KOPT-K1 (cell line): Measurements from ENCODE around the gene ALG12.

Experiments used
- H3K27ac ChIP-seq: fragments of 200-600 bp; sonication (generic); 2 replicates; pipeline ENCODE4 v1.5.1; 2016; ENCODE audit warnings: antibody characterized with exemption, mild to moderate bottlenecking, low read depth, low read length; ENCODE audit not compliant: poor library complexity, severe bottlenecking
- H3K36me3 ChIP-seq: fragments of 200-600 bp; sonication (generic); 2 replicates; pipeline ENCODE4 v1.5.1; 2017; ENCODE audit warnings: antibody characterized with exemption, mild to moderate bottlenecking, low read length, moderate library complexity; ENCODE audit not compliant: insufficient read depth
- H3K9me3 ChIP-seq: fragments of 200-600 bp; sonication (generic); 2 replicates; pipeline ENCODE4 v1.5.1; 2017; ENCODE audit warnings: antibody characterized with exemption, low read length, mild to moderate bottlenecking; ENCODE audit not compliant: insufficient read depth, poor library complexity, severe bottlenecking

ALG12 gene

DNA sequence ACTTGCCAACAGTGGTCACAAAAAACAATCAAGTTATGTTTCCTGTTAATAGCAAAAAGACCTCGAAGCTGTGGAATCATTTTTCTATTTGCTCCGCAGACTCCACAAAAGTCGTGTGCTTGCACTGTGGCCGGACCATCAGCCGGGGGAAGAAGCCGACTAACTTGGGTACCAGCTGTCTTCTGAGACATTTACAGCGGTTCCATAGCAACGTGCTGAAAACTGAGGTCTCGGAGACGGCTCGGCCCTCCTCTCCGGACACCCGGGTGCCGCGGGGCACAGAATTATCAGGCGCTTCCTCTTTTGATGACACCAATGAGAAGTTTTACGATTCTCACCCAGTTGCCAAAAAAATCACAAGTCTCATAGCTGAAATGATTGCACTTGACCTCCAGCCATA, 33.0 kb downstream of the ALG12 start:
- Histone ChIP-seq H3K36me3 (peaks cover 80% of the 10 kb centered on the region), H3K9me3 (no peaks in the 10 kb centered on the region), H3K27ac (no peak overlapping the region)

DNA sequence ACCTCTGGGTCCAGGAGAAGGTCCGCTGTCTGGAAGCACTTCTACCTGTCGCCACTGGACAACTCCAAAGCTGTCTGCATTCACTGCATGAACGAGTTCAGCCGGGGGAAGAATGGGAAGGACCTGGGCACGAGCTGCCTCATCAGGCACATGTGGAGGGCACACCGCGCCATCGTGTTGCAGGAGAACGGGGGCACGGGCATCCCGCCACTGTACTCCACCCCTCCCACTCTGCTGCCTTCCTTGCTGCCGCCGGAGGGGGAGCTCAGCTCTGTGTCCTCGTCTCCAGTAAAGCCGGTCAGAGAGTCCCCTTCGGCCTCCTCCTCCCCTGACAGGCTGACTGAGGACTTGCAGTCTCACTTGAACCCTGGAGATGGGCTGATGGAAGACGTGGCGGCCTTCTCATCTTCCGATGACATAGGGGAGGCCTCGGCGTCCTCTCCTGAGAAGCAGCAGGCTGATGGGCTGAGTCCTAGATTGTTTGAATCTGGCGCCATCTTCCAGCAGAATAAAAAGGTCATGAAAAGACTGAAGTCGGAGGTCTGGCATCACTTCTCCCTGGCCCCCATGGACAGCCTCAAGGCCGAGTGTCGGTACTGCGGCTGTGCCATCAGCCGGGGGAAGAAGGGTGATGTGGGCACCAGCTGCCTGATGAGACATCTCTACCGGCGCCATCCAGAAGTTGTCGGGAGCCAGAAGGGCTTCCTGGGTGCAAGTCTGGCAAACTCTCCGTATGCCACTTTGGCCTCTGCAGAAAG, 33.6 kb downstream of the ALG12 start:
- Histone ChIP-seq H3K36me3 (peaks cover 74% of the 10 kb centered on the region), H3K9me3 (no peaks in the 10 kb centered on the region), H3K27ac (no peak overlapping the region)

DNA sequence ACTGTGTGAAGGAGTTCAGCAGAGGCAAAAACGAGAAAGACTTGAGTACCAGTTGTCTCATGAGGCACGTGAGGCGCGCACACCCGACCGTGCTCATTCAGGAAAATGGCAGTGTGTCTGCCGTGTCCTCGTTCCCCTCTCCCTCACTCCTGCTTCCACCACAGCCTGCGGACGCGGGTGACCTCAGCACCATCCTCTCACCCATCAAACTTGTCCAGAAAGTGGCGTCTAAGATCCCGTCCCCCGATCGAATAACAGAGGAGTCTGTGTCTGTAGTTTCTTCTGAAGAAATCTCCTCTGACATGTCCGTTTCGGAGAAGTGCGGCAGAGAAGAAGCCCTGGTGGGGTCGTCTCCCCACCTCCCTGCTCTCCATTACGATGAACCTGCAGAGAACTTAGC, 34.2 kb downstream of the ALG12 start:
- H3K27ac ChIP-seq = no peak overlapping the region
- no peaks in the 10 kb centered on the region for H3K9me3 ChIP-seq
- H3K36me3 ChIP-seq = peaks cover 68% of the 10 kb centered on the region

DNA sequence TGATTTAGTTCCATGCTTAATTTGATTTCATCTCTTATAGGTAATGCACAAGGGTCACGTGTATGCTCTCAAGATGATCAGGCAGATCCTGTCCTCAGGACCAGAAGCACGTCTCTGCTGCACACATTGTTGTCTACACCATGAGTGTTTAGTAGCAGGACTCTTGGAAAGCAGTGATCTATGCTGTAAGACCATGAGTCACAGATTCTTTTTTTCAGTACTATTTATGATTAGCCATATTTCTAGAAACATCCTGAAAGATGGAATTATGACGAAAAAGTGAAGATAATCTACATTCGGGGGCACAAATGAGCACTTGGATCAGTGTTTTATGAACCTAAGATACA, 35.0 kb downstream of the ALG12 start:
- no peaks in the 10 kb centered on the region for H3K9me3 ChIP-seq
- H3K27ac ChIP-seq = no peak overlapping the region
- H3K36me3 ChIP-seq = peaks cover 62% of the 10 kb centered on the region

DNA sequence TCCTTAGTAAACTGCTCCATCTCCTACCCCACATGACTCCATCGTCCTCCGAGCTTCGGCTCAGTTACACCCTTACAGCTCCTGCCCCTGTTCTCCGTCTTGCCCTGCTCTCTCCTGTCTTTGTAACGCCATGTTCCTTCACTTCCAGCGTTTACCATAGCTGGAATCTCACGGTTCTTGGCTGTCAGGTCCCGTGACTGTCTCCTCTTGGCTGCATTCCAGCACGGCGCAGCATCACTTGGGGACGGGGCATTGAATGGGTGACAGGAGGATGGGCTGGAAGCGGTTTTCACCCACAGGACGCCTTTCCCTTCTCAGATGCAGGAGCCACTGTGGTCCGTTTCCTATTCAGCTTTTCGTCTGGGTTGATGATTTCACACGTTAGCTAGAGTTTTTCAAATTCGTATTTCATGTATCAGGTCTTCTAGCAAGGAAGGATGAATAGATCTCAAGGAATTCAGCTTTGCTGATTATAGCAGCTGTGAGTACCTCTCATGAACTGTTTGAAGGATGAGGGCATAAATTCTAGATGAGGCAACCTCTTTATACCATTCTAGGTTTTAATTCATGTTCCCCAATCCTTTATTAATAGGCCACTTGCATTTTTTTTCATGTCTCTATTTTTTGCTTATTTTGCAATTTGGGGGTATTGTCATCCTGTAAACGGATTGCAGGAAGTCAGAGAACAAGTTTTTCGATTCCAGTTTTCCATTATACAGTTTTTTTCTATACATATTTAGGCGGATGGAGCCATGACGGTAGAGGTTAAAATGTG, 35.5 kb downstream of the ALG12 start:
- H3K9me3 ChIP-seq = no peaks in the 10 kb centered on the region
- peaks cover 62% of the 10 kb centered on the region for H3K36me3 ChIP-seq
- H3K27ac ChIP-seq = peak overlapping the region; percentile 67

DNA sequence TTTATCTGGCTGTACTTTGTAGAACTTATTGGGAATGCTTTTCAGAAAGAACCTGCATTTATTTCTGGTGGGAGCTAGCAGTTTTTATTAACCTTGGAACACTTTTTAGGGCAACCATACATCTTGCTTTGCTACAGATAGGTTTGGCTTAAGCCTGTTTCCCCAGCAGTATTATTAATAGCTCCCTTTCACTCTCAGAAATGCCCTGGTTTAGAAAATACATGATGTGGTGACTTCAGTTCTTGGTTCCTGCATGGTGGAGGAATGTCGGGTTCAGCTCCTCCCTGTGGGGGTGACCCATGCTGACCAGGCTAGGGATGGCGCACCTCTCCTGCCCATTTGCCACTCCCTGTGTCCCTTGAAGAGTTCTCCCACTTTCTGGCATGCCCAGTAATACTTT, 36.4 kb downstream of the ALG12 start:
- no peaks in the 10 kb centered on the region for H3K9me3 ChIP-seq
- peaks cover 60% of the 10 kb centered on the region for H3K36me3 ChIP-seq
- peak overlapping the region; percentile 67 for H3K27ac ChIP-seq

DNA sequence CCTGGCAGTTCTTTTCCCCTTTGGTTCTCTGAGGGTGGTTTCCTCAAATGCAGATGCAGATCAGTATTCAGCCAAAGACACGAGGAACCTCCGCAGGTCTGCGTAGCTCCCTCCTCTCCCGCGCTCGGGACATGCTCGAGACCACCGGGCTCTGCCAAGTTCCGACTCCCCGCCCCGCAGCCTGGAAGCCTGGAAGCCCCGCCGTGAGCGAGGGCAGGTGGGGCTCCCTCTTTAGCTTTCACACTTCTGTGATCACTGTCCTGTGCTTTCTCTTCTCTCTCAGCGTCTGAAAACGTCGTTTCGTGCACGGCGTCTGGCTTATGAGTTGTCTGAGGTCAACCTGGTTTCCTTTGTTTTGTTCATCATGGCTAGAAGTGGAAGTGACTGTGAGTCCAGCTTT, 38.0 kb downstream of the ALG12 start:
- H3K36me3 ChIP-seq = peaks cover 52% of the 10 kb centered on the region
- no peaks in the 10 kb centered on the region for H3K9me3 ChIP-seq
- peak overlapping the region; percentile 67 for H3K27ac ChIP-seq

DNA sequence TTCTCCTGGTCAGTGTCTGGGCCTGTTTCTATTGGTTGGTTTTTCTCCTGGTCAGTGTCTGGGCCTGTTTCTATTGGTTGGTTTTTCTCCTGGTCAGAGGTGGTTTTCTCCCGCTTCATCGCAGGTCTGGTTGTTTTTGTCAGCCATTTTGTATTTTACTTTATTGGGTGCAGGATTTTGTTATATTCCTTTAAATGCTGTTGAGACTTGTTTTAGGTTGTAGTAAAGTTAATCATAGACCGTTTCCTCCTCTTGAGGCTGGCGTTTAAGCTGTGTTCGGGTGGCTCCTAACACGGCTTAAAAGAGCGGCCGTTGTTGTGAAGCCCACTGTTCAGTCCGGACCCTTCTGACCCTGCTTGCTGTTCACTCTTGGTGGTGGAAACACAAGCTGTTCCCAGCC, 38.4 kb downstream of the ALG12 start:
- peaks cover 50% of the 10 kb centered on the region for H3K36me3 ChIP-seq
- H3K27ac ChIP-seq = peak overlapping the region; percentile 67
- no peaks in the 10 kb centered on the region for H3K9me3 ChIP-seq

DNA sequence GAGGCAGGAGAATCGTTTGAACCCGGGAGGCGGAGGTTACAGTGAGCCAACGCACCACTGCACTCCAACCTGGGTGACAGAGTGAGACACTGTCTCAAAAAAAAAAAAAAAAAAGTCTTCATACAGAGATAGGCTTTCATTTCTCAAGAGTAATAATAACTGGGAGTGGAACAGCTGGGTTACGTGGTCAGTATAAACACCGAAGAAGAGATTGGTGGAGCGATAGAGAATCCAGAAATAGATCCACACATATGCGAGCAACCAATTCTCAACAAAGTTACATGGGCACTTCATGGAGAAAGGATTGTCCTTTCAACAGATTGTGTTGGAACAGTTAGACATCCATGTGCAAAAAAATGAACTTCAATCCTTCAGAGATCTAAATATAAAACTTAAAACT, 40.0 kb downstream of the ALG12 start:
- Histone ChIP-seq H3K27ac (no peak overlapping the region), H3K9me3 (no peaks in the 10 kb centered on the region), H3K36me3 (peaks cover 48% of the 10 kb centered on the region)

DNA sequence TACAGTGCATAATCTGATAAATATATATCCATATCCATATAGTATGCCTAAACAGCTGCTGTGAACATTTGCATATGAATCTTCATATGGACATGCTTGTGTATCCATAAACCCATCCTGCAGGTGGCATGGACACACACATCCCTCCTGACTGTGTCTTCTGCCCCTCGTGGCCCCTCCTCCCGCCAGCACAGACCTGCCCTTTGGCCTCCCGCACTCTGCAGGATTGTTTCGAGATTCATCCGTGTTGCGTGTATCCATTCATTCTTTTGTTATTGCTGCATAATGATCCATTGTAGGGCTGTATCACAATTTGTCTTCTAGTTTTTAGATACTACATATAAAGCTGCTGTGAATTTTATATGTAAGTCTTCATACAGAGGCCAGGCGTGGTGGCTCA, 40.6 kb downstream of the ALG12 start:
- peaks cover 43% of the 10 kb centered on the region for H3K36me3 ChIP-seq
- no peak overlapping the region for H3K27ac ChIP-seq
- no peaks in the 10 kb centered on the region for H3K9me3 ChIP-seq

DNA sequence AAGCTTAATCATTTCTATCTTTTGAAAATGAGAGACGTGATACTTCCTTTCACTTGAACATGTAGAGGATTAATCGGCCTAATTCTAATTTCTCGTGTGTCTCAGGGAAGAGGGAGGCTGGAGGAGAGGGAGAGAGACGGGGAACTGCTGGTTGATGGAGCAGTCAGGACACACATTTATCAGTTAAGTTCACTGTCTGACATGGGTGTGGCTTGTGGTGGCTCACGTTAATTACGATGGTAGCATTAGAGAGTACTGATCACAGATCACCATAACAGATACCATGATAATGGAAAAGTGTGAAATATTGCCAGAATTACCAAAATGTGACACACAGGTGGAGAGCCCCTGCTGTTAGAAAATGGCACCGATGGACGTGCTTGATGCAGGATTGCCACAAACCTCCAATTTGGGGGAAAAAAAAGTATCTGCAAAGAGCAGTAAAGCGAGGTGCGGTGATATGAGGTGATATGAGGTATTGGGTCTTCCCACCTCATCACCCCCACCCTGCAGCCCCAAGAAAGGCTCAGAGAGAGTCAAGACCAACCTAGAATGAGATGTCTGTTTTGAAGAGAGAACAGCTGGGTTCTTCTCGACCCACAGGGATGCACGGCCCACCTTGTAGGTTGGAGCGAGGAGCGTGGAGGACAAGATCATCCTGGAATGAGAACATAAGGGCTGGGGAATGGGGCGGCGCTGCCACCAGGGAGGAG, 44.9 kb downstream of the ALG12 start:
- Histone ChIP-seq H3K36me3 (peaks cover 38% of the 10 kb centered on the region), H3K9me3 (peaks cover 10% of the 10 kb centered on the region), H3K27ac (peak overlapping the region; percentile 20)

DNA sequence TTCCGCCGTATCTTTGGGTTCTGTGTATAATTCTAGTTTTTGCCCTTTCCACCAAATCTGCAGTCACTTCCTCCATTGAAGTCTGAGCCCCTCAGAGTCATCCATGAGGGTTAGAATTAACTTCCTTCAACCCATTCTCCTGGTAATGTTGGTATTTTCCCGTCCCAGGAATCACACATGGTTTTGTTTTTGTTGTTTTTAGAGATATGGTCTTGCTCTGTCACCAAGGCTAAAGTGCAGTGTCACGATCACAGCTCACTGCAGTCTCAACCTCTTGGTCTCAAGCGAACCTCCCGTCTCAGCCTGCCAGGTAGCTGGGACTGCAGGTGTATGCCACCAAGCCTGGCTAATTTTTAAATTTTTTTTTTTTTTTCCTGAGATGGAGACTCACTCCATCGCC, 45.9 kb downstream of the ALG12 start:
- Histone ChIP-seq H3K36me3 (peaks cover 28% of the 10 kb centered on the region), H3K9me3 (peaks cover 10% of the 10 kb centered on the region), H3K27ac (peak overlapping the region; percentile 31)

DNA sequence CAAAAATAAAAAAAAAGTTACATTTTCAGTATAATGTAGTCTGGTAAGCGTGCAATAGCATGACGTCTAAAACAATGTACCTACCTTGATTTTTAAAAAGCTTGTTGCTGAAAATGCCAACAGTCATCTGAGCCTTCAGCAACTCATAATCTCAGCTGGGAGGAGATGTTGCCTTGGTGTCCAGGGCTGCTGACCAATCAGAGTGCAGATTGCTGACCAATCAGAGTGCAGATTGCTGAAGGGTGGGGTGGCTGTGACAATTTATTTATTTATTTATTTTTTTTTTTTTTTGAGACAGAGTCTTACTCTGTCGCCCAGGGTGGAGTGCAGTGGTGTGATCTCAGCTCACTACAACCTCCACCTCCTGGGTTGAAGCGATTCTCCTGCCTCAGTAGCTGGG, 46.8 kb downstream of the ALG12 start:
- Histone ChIP-seq H3K27ac (peak overlapping the region; percentile 91), H3K36me3 (peaks cover 21% of the 10 kb centered on the region), H3K9me3 (peaks cover 10% of the 10 kb centered on the region)

DNA sequence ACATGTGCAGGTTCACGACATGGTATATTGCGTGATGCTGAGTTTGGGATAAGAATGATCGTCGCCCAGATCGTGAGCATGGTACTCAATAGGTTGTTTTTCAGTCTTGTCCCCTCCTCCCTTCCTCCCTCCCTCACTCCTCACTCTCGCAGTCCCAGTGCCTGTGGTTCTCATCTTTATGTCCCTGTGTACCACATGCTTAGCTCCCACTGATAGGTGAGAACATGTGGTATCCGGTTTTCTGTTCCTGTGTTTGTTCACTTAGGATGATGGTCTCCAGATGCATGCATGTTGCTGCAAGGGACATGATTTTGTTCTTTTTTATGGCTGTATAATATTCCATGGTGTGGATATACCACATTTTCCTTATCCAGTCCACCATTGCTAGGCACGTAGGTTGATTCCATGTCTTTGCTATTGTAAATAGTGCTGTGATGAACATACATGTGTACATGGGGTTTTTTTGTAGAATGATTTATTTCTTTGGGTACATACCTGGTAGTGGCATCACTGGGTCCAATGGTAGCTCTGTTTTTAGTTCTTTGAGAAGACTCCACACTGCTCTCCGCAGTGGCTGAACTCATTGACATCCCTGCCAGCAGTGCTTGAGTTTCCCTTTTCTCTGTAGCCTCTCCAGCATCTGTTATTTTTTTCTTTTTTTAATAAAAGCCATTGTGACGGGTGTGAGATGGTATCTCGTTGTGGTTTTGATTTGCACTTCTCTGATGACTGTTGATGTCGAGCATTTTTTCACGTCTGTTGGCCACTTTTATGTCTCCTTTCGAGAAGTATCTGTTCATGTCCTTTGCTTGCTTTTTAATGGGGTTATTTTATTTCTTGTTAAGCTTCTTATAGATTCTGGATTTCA, 48.2 kb downstream of the ALG12 start:
- Histone ChIP-seq H3K36me3 (peaks cover 17% of the 10 kb centered on the region; the same call in 1 of the 2 replicates), H3K9me3 (peaks cover 17% of the 10 kb centered on the region), H3K27ac (peak overlapping the region; percentile 91)
